SK-N-SH (cell line): ENCODE results near the gene C10orf143. TPM values are rescaled to one million over a fixed set of nuclear protein-coding genes. Genes with fewer than 3 reads are reported as not detected.
"Not testable (repeated sequence)": the region's sequence is repeated elsewhere in the genome, so short reads cannot be mapped to it uniquely, and the experiment has no call there.

Source experiments
- CTCF ChIA-PET: fragments of 300-600, 350-600 bp; formaldehyde crosslinking; extraction: SDS; loops from one replicate; lab custom pipeline; 2021; lab: Yijun Ruan, JAX
- POLR2A ChIA-PET: fragments of 350-600 bp; sonication (Branson Sonifier 250); formaldehyde crosslinking; extraction: SDS; loops from one replicate; lab custom pipeline; 2020; ENCODE audit warnings: antibody characterized with exemption, inconsistent platforms; lab: Yijun Ruan, JAX
- DNase-seq: peaks from one replicate; pipeline ENCODE4 v3.0.0; 2012
- H2AFZ ChIP-seq: fragments of 200-600 bp; sonication (generic); 2 replicates; pipeline ENCODE4 v1.8.1; 2016; ENCODE audit warnings: antibody characterized with exemption, mild to moderate bottlenecking, low read depth
- H3F3A ChIP-seq: fragments of 200-600 bp; sonication (generic); replicated peaks from 2 replicates; pipeline ENCODE3; 2016; ENCODE audit warnings: antibody characterized with exemption, mild to moderate bottlenecking; ENCODE audit not compliant: insufficient read depth
- H3K27ac ChIP-seq, 2 experiments: fragments of 200-500 bp in 1 of 2; fragments of 200-600 bp in 1 of 2; sonication (Bioruptor generic) in 1 of 2; sonication (generic), shearing (Covaris generic) in 1 of 2; 2 replicates each; pipeline versions ENCODE4 v1.5.1 to v1.6.1; 2014 to 2016; ENCODE audit warnings: low read depth in 2 of 2, inconsistent platforms in 1 of 2, low read length in 1 of 2, mild to moderate bottlenecking in 1 of 2, mixed read lengths in 1 of 2
- H3K27me3 ChIP-seq: fragments of 200-600 bp; sonication (generic), shearing (Covaris generic); 2 replicates; pipeline ENCODE4 v1.6.1; 2016; ENCODE audit warnings: mixed run types; ENCODE audit not compliant: insufficient read depth
- H3K36me3 ChIP-seq, 2 experiments: fragments of 200-500 bp in 1 of 2; fragments of 200-600 bp in 1 of 2; sonication (Bioruptor generic) in 1 of 2; sonication (generic) in 1 of 2; replicated peaks in 1 of 2; 2 replicates each; pipeline versions ENCODE3 to v1.5.1; 2014 to 2016; ENCODE audit warnings: low read length in 1 of 2, mild to moderate bottlenecking in 1 of 2; ENCODE audit not compliant: insufficient read depth in 2 of 2, control insufficient read depth in 1 of 2
- H3K4me1 ChIP-seq, 2 experiments: fragments of 200-500 bp in 1 of 2; fragments of 200-600 bp in 1 of 2; sonication (Bioruptor generic) in 1 of 2; sonication (generic), shearing (Covaris generic) in 1 of 2; 2 replicates each; pipeline versions ENCODE4 v1.5.1 to v1.6.1; 2014 to 2016; ENCODE audit warnings: low read depth in 1 of 2, low read length in 1 of 2, mixed run types in 1 of 2; ENCODE audit not compliant: insufficient read depth in 2 of 2, control insufficient read depth in 1 of 2
- H3K4me2 ChIP-seq: fragments of 200-600 bp; sonication (generic), shearing (Covaris generic); 2 replicates; pipeline ENCODE4 v1.6.1; 2017; ENCODE audit warnings: mixed run types
- H3K4me3 ChIP-seq, 2 experiments: fragments of 200-500 bp in 1 of 2; fragments of 200-600 bp in 1 of 2; sonication (Bioruptor generic) in 1 of 2; sonication (generic), shearing (Covaris generic) in 1 of 2; 2 replicates each; pipeline versions ENCODE4 v1.5.1 to v1.8.1; 2014 to 2016; ENCODE audit warnings: low read depth in 2 of 2, inconsistent platforms in 1 of 2, low read length in 1 of 2, mild to moderate bottlenecking in 1 of 2, mixed read lengths in 1 of 2, moderate library complexity in 1 of 2
- H3K79me2 ChIP-seq: fragments of 200-600 bp; sonication (generic); 2 replicates; pipeline ENCODE4 v1.8.1; 2017; ENCODE audit warnings: mild to moderate bottlenecking; ENCODE audit not compliant: insufficient read depth
- H3K9ac ChIP-seq: fragments of 200-600 bp; sonication (generic); 2 replicates; pipeline ENCODE4 v1.6.1; 2017; ENCODE audit warnings: mixed run types
- H3K9me2 ChIP-seq: fragments of 200-600 bp; sonication (generic); 2 replicates; pipeline ENCODE4 v1.6.1; 2017; ENCODE audit warnings: mixed run types
- H3K9me3 ChIP-seq: fragments of 200-600 bp; sonication (generic); 2 replicates; pipeline ENCODE4 v1.6.1; 2017; ENCODE audit warnings: mixed run types, mild to moderate bottlenecking, moderate library complexity
- H4K20me1 ChIP-seq: fragments of 200-600 bp; sonication (generic); 2 replicates; pipeline ENCODE4 v1.6.1; 2017; ENCODE audit warnings: mild to moderate bottlenecking, mixed run types; ENCODE audit not compliant: insufficient read depth
- FOSL2 ChIP-seq: IDR thresholded peaks from 2 replicates; pipeline ENCODE4 v1.4.0; 2012; ENCODE audit warnings: low read depth, mild to moderate bottlenecking, moderate library complexity, borderline replicate concordance
- GATA2 ChIP-seq: sonication (generic); formaldehyde crosslinking; IDR thresholded peaks from 2 replicates; pipeline ENCODE4 v1.5.0; 2020; ENCODE audit warnings: mild to moderate bottlenecking, missing genetic modification reagents
- MXI1 ChIP-seq: IDR thresholded peaks from 2 replicates; pipeline ENCODE4 v1.6.1; 2012; ENCODE audit warnings: mild to moderate bottlenecking, low read depth, low read length, improper control_type of control experiment
- PBX3 ChIP-seq: IDR thresholded peaks from 2 replicates; pipeline ENCODE4; 2012
- RAD21 ChIP-seq: IDR thresholded peaks from 2 replicates; pipeline ENCODE4 v1.6.1; 2012; ENCODE audit warnings: mild to moderate bottlenecking, low read length
- RCOR1 ChIP-seq: fragments of 150-350 bp; IDR thresholded peaks from 2 replicates; pipeline ENCODE4 v1.6.1; 2017; ENCODE audit warnings: antibody characterized with exemption, low read length
- SIN3A ChIP-seq: IDR thresholded peaks from 2 replicates; pipeline ENCODE4 v1.6.1; 2012; ENCODE audit warnings: low read depth, mild to moderate bottlenecking, low read length, moderate library complexity, borderline replicate concordance
- TAF1 ChIP-seq: IDR thresholded peaks from 2 replicates; pipeline ENCODE4 v1.6.1; 2012; ENCODE audit warnings: low read depth, mild to moderate bottlenecking, low read length, moderate library complexity, borderline replicate concordance
- TCF12 ChIP-seq: IDR thresholded peaks from 2 replicates; pipeline ENCODE4 v1.4.0; 2012
- WGBS: methylation state at CpG from one replicate; pipeline ENCODE4 v1.1.6; 2017; ENCODE audit warnings: low lambda C conversion rate; 5-methylcytosine and 5-hydroxymethylcytosine counted together
- polyA plus RNA-seq, 3 experiments: library from polyadenylated mRNA; depleted of rRNA; stranded (reverse); fragments of >200 nt; gene quantifications; 2 replicates each; pipeline ENCODE4 v1.2.3, GENCODE V29; 2012
- TF ChIP-seq, protein P1 (sequence below): fragments of 150-350 bp; IDR thresholded peaks from 2 replicates; pipeline ENCODE4 v1.6.1; 2017; ENCODE audit warnings: antibody characterized with exemption, low read length, low read depth, borderline replicate concordance
- TF ChIP-seq, protein P2 (sequence below): IDR thresholded peaks from 2 replicates; pipeline ENCODE4 v1.6.1; 2012; ENCODE audit warnings: mild to moderate bottlenecking, low read depth, low read length, moderate library complexity

Gene C10orf143
- polyA plus RNA-seq, 1 of the 3 experiments (the other 2 are of a cell fraction), result 2.2 TPM

GRCh38 chr10:130108934-130109604 lies 1.6 kb downstream of the C10orf143 start:
- Histone ChIP-seq H3K4me1 (peaks cover 3 to 12% of the 10 kb centered on the region in 2 experiments; a peak in 1 of 4 replicates), H3K9me3 (no peaks in the 10 kb centered on the region), H2AFZ (no peak overlapping the region), H3K9me2 (no peaks in the 10 kb centered on the region), H3K9ac (no peak overlapping the region; the same call in 1 of the 2 replicates), H3K79me2 (peaks cover 13% of the 10 kb centered on the region), H4K20me1 (no peaks in the 10 kb centered on the region), H3K27ac (no peak overlapping the region), H3K36me3 (no peaks in the 10 kb centered on the region), H3K4me2 (peak overlapping the region; percentile 96), H3F3A (peaks cover 7% of the 10 kb centered on the region), H3K27me3 (no peaks in the 10 kb centered on the region), H3K4me3 (peak overlapping the region; percentile 76 to 95; a peak in 3 of 4 replicates)
- no peak for DNase-seq
- CTCF ChIA-PET, result interaction anchor here (0.6 to 3.7 kb wide), 19 partner anchors 8 to 1078 kb away, joined by 3 to 38 read pairs (median 4); partner anchors contain the start of gene GLRX3
- POLR2A ChIA-PET, result interaction anchor here (2.7 kb wide), 1 partner anchor 19 kb away, joined by 9 read pairs; no protein-coding TSS in a partner anchor
- TF ChIP-seq TCF12 (no peak), PBX3 (no peak), SIN3A (no peak), FOSL2 (no peak), GATA2 (CRISPR knock-in tag) (no peak), TAF1 (no peak), MXI1 (no peak), RCOR1 (no peak), RAD21 (no peak)
- TF ChIP-seq, protein P1, sequence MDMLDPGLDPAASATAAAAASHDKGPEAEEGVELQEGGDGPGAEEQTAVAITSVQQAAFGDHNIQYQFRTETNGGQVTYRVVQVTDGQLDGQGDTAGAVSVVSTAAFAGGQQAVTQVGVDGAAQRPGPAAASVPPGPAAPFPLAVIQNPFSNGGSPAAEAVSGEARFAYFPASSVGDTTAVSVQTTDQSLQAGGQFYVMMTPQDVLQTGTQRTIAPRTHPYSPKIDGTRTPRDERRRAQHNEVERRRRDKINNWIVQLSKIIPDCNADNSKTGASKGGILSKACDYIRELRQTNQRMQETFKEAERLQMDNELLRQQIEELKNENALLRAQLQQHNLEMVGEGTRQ, result no peak
- TF ChIP-seq, protein P2, sequence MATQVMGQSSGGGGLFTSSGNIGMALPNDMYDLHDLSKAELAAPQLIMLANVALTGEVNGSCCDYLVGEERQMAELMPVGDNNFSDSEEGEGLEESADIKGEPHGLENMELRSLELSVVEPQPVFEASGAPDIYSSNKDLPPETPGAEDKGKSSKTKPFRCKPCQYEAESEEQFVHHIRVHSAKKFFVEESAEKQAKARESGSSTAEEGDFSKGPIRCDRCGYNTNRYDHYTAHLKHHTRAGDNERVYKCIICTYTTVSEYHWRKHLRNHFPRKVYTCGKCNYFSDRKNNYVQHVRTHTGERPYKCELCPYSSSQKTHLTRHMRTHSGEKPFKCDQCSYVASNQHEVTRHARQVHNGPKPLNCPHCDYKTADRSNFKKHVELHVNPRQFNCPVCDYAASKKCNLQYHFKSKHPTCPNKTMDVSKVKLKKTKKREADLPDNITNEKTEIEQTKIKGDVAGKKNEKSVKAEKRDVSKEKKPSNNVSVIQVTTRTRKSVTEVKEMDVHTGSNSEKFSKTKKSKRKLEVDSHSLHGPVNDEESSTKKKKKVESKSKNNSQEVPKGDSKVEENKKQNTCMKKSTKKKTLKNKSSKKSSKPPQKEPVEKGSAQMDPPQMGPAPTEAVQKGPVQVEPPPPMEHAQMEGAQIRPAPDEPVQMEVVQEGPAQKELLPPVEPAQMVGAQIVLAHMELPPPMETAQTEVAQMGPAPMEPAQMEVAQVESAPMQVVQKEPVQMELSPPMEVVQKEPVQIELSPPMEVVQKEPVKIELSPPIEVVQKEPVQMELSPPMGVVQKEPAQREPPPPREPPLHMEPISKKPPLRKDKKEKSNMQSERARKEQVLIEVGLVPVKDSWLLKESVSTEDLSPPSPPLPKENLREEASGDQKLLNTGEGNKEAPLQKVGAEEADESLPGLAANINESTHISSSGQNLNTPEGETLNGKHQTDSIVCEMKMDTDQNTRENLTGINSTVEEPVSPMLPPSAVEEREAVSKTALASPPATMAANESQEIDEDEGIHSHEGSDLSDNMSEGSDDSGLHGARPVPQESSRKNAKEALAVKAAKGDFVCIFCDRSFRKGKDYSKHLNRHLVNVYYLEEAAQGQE, result no peak
- 58% methylated on average over 6 of the region's 6 CpGs for whole genome bisulfite sequencing

DNA sequence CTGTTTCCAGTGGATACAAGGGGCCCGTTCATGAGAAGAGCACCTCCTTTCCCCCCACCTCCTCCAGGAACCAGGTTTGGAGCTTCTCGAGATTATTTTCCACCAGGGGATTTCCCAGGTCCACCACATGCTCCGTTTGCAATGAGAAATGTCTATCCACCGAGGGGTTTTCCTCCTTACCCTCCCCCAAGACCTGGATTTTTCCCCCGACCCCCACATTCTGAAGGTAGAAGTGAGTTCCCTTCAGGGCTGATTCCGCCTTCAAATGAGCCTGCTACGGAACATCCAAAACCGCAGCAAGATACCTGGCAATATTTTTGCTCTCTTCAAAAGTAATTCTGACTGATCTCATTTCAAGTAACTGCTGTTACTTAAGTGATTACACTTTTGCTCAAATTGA lies 2.5 kb downstream of the C10orf143 start:
- H3K27me3 ChIP-seq, H3F3A ChIP-seq, H3K9ac ChIP-seq, H2AFZ ChIP-seq, POLR2A ChIA-PET, H3K36me3 ChIP-seq, H3K27ac ChIP-seq, H3K9me3 ChIP-seq, H3K4me2 ChIP-seq, H3K9me2 ChIP-seq, H3K4me3 ChIP-seq, H4K20me1 ChIP-seq, DNase-seq: not testable (repeated sequence)
- CTCF ChIA-PET, result interaction anchor here (2.0 kb wide), 1 partner anchor 45 kb away, joined by 4 read pairs; no protein-coding TSS in a partner anchor
- Histone ChIP-seq H3K4me1 (peaks cover 3 to 12% of the 10 kb centered on the region in 2 experiments; a peak in 1 of 4 replicates), H3K79me2 (peaks cover 13% of the 10 kb centered on the region)
- WGBS, result 84% methylated on average over 8 of the region's 8 CpGs
